Astrocyte of the hippocampus (primary cell): ENCODE measurements around the gene AOPEP.
A peak's percentile ranks its signal among the peaks of the same experiment; 100 is the strongest.
"Not testable (repeated sequence)": the region's sequence is repeated elsewhere in the genome, so short reads cannot be mapped to it uniquely, and the experiment has no call there.

Experiments used
- DNase-seq: peaks from one replicate; pipeline ENCODE4 v3.0.0; 2011; ENCODE audit warnings: low read depth, low spot score

Gene AOPEP

GRCh38 chr9:95010431-95010838 lies 283.9 kb downstream of the AOPEP start:
- no peak for DNase-seq

- DNase-seq: peak; percentile 51
Measured at GRCh38 chr9:95012035-95012708, 285.7 kb downstream of the AOPEP start.

GRCh38 chr9:95012902-95013301 lies 286.4 kb downstream of the AOPEP start:
- no peak for DNase-seq

- DNase-seq: no peak
Measured at GRCh38 chr9:95014917-95015316, 288.4 kb downstream of the AOPEP start.

- peak; percentile 3 for DNase-seq
Measured at GRCh38 chr9:95015569-95015968, 289.1 kb downstream of the AOPEP start.

- no peak for DNase-seq
Measured at GRCh38 chr9:95017062-95017461, 290.6 kb downstream of the AOPEP start.

- no peak for DNase-seq
Measured at GRCh38 chr9:95017661-95018060, 291.2 kb downstream of the AOPEP start.

GRCh38 chr9:95018099-95018936 lies 291.8 kb downstream of the AOPEP start:
- peak; percentile 91 for DNase-seq

GRCh38 chr9:95020644-95021043 lies 294.1 kb downstream of the AOPEP start:
- not testable (repeated sequence) for DNase-seq

- DNase-seq: no peak
Measured at GRCh38 chr9:95021166-95021886, 294.8 kb downstream of the AOPEP start.

GRCh38 chr9:95022657-95023056 lies 296.2 kb downstream of the AOPEP start:
- DNase-seq: no peak

- peak; percentile 89 for DNase-seq
Measured at GRCh38 chr9:95023217-95024003, 296.9 kb downstream of the AOPEP start.

- no peak for DNase-seq
Measured at GRCh38 chr9:95024097-95024671, 297.7 kb downstream of the AOPEP start.

- DNase-seq: peak; percentile 87
Measured at GRCh38 chr9:95025213-95026147, 299.0 kb downstream of the AOPEP start.

- DNase-seq: no peak
Measured at GRCh38 chr9:95026148-95026524, 299.6 kb downstream of the AOPEP start.

- DNase-seq: no peak
Measured at GRCh38 chr9:95027914-95028852, 301.7 kb downstream of the AOPEP start.

- DNase-seq: no peak
Measured at GRCh38 chr9:95028853-95029219, 302.3 kb downstream of the AOPEP start.

GRCh38 chr9:95029288-95029687 lies 302.8 kb downstream of the AOPEP start:
- no peak for DNase-seq

- no peak for DNase-seq
Measured at GRCh38 chr9:95029720-95030119, 303.2 kb downstream of the AOPEP start.
